ENCODE data around the gene SAMD4B. TPM values are rescaled to one million over a fixed set of nuclear protein-coding genes. Genes with fewer than 3 reads are reported as not detected.
"Not testable (repeated sequence)": the region's sequence is repeated elsewhere in the genome, so short reads cannot be mapped to it uniquely, and the experiment has no call there.

SAMD4B gene
- total RNA-seq, 1 donor, result 85.0 TPM

DNA sequence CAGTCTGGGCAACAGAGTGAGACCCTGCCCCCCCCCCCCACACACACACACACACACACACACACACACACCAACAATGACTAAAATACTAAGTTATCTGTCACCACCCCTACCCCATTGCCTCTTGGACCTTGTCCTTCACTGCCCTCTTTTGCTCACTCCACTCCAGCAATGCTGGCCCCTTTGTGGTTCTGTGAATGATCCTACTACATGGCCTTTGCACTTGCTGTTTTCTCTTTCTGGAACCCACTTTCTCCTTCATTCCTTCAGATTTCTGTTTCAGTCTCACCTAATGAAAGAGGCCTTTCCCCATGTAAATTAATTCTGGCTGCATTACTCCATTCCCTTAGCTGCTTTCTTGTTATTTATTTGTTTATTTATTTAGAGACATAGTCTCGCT, 2.5 kb upstream of the SAMD4B start:
- H3K27me3 ChIP-seq (ENCODE audit: insufficient read depth, low read length), result no peaks in the 10 kb centered on the region
- H3K4me1 ChIP-seq (ENCODE audit: insufficient read depth, low read length), result peaks cover 13% of the 10 kb centered on the region
- H3K4me3 ChIP-seq (ENCODE audit: insufficient read depth, low read length), result no peak overlapping the region
- DNase-seq (ENCODE audit: insufficient read length, low spot score, missing footprints), result peak; percentile 43
- peaks cover 28% of the 10 kb centered on the region for H3K79me2 ChIP-seq (ENCODE audit: insufficient read depth, low read length)
- H3K4me2 ChIP-seq (ENCODE audit: insufficient read depth, low read length), result no peak overlapping the region
- no peak overlapping the region for H3K27ac ChIP-seq (ENCODE audit: low read depth, low read length)
- H2AFZ ChIP-seq (ENCODE audit: low read length), result no peak overlapping the region
- H4K20me1 ChIP-seq (ENCODE audit: insufficient read depth, low read length), result peaks cover under 1% of the 10 kb centered on the region
- no peaks in the 10 kb centered on the region for H3K9me3 ChIP-seq (ENCODE audit: low read depth, low read length)
- TF ChIP-seq, protein P1, sequence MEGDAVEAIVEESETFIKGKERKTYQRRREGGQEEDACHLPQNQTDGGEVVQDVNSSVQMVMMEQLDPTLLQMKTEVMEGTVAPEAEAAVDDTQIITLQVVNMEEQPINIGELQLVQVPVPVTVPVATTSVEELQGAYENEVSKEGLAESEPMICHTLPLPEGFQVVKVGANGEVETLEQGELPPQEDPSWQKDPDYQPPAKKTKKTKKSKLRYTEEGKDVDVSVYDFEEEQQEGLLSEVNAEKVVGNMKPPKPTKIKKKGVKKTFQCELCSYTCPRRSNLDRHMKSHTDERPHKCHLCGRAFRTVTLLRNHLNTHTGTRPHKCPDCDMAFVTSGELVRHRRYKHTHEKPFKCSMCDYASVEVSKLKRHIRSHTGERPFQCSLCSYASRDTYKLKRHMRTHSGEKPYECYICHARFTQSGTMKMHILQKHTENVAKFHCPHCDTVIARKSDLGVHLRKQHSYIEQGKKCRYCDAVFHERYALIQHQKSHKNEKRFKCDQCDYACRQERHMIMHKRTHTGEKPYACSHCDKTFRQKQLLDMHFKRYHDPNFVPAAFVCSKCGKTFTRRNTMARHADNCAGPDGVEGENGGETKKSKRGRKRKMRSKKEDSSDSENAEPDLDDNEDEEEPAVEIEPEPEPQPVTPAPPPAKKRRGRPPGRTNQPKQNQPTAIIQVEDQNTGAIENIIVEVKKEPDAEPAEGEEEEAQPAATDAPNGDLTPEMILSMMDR (IDR thresholded peaks at IDR 0.05; ENCODE audit: extremely low read depth, low read depth, low read length), result no peak
- H3K36me3 ChIP-seq (ENCODE audit: insufficient read depth, low read length), result no peaks in the 10 kb centered on the region

DNA sequence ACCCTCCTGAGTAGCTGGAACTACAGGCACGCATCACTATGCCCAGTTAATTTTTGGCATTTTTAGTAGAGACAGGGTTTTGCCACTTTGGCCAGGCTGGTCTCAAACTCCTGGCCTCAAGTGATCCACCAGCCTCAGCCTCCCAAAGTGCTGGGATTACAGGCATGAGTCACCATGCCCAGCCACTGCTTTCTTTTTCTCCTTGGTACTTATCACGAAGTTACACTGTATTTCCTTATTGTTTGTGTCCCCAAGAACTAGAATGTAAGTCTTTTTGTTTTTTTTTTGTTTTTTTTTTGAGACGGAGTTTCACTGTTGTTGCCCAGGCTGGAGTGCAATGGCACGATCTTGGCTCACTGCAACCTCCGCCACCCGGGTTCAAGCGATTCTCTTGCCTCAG, 2.1 kb upstream of the SAMD4B start:
- H3K9me3 ChIP-seq (ENCODE audit: low read depth, low read length); H2AFZ ChIP-seq (ENCODE audit: low read length); H4K20me1 ChIP-seq (ENCODE audit: insufficient read depth, low read length); H3K36me3 ChIP-seq (ENCODE audit: insufficient read depth, low read length); H3K4me2 ChIP-seq (ENCODE audit: insufficient read depth, low read length); DNase-seq (ENCODE audit: insufficient read length, low spot score, missing footprints); H3K27ac ChIP-seq (ENCODE audit: low read depth, low read length); H3K4me3 ChIP-seq (ENCODE audit: insufficient read depth, low read length); H3K27me3 ChIP-seq (ENCODE audit: insufficient read depth, low read length): not testable (repeated sequence)
- Histone ChIP-seq H3K4me1 (ENCODE audit: insufficient read depth, low read length) (peaks cover 13% of the 10 kb centered on the region), H3K79me2 (ENCODE audit: insufficient read depth, low read length) (peaks cover 32% of the 10 kb centered on the region)

DNA sequence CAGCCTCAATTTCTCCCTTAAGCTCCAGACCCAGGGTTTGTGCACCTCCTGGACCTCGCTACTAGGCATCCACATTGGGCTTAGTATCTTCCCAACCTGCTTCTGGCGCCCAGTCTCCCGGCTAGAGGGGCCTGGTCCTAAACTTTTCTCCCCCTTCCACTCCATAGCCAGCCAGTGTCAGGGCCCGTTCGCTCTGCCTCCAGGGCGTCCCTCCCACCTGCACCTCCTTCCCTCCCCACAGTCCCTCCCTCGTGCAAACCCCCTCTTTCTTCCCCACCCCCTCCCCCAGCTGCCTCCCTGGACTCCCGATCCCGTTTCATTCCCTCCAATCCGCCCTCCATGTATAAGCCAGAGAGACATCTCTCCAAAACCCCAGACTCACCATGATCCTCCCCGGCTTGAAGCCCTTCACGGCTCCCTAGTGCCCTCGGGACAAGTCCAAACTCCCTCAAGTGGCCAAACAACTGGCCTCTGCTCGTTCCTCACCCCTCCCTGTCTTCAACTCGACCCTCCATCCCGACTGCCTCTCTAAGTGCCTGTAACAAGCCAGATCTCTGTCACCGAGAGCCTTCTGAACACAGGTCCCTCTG, 997 bp upstream of the SAMD4B start:
- peaks cover 13% of the 10 kb centered on the region for H3K4me1 ChIP-seq (ENCODE audit: insufficient read depth, low read length)
- H3K4me3 ChIP-seq (ENCODE audit: insufficient read depth, low read length), result peak overlapping the region; percentile 87
- H3K36me3 ChIP-seq (ENCODE audit: insufficient read depth, low read length), result no peaks in the 10 kb centered on the region
- H2AFZ ChIP-seq (ENCODE audit: low read length), result peak overlapping the region; percentile 96
- H3K4me2 ChIP-seq (ENCODE audit: insufficient read depth, low read length), result peak overlapping the region; percentile 96
- H3K9me3 ChIP-seq (ENCODE audit: low read depth, low read length), result no peaks in the 10 kb centered on the region
- TF ChIP-seq, protein P1 (IDR thresholded peaks at IDR 0.05; ENCODE audit: extremely low read depth, low read depth, low read length), result no peak
- H3K27ac ChIP-seq (ENCODE audit: low read depth, low read length), result peak overlapping the region; percentile 74
- peak; percentile 94 for DNase-seq (ENCODE audit: insufficient read length, low spot score, missing footprints)
- H4K20me1 ChIP-seq (ENCODE audit: insufficient read depth, low read length), result peaks cover 12% of the 10 kb centered on the region
- H3K27me3 ChIP-seq (ENCODE audit: insufficient read depth, low read length), result no peaks in the 10 kb centered on the region
- peaks cover 43% of the 10 kb centered on the region for H3K79me2 ChIP-seq (ENCODE audit: insufficient read depth, low read length)

DNA sequence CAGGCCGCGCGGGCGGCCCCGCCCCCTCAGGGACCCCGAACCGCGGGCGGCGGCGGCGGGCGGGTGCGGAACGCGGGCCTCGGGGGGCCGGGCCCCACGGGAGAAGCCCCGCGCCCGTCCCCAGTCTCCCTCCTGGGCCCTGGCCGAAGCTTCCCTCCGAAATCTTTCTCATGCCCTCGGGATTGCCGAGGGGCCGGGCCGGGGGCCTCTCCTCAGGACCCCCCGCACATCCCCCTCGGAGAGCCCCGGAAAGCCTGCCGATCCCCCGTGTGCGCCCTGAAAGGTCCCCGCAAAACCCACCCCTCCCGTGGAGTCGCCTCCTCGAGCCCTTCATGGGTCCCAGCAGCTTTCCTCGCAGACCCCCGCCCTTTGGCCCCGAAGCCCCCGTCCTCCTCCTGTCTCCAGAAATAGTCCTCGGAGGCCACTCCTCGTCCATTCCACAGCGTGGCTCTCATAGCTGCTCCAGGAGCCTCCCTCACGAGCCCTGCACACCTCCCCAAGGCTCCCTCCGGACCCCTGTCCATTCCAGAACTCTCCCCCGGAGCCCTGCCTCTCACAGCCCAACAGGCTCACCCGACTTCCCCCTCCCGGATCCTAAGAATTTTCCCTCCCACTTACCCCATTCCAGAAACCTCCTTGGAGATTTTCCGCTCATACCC, 555 bp downstream of the SAMD4B start:
- Histone ChIP-seq H4K20me1 (ENCODE audit: insufficient read depth, low read length) (peaks cover 23% of the 10 kb centered on the region), H3K4me2 (ENCODE audit: insufficient read depth, low read length) (peak overlapping the region; percentile 87), H3K27me3 (ENCODE audit: insufficient read depth, low read length) (no peaks in the 10 kb centered on the region), H3K4me3 (ENCODE audit: insufficient read depth, low read length) (peak overlapping the region; percentile 85), H3K27ac (ENCODE audit: low read depth, low read length) (peak overlapping the region; percentile 74), H3K79me2 (ENCODE audit: insufficient read depth, low read length) (peaks cover 58% of the 10 kb centered on the region), H3K36me3 (ENCODE audit: insufficient read depth, low read length) (no peaks in the 10 kb centered on the region), H2AFZ (ENCODE audit: low read length) (no peak overlapping the region), H3K4me1 (ENCODE audit: insufficient read depth, low read length) (peaks cover 25% of the 10 kb centered on the region), H3K9me3 (ENCODE audit: low read depth, low read length) (no peaks in the 10 kb centered on the region)
- TF ChIP-seq, protein P1 (IDR thresholded peaks at IDR 0.05; ENCODE audit: extremely low read depth, low read depth, low read length), result no peak
- DNase-seq (ENCODE audit: insufficient read length, low spot score, missing footprints), result peak; percentile 92

Data from osteoblast (primary cell).